Neuron (in vitro differentiated cells): ENCODE measurements around the gene KIAA0825.

Experiments used
- H2AFZ ChIP-seq: one replicate; pipeline ENCODE4 v1.6.1; 2013; ENCODE audit warnings: low read depth, mild to moderate bottlenecking, inconsistent platforms, low read length, moderate library complexity
- H3K27me3 ChIP-seq: one replicate; pipeline ENCODE4 v1.6.1; 2013; ENCODE audit warnings: low read length; ENCODE audit not compliant: insufficient read depth
- H3K36me3 ChIP-seq: one replicate; pipeline ENCODE4 v1.6.1; 2013; ENCODE audit warnings: low read length; ENCODE audit not compliant: insufficient read depth
- H3K4me1 ChIP-seq: one replicate; pipeline ENCODE4 v1.6.1; 2013; ENCODE audit warnings: low read length; ENCODE audit not compliant: insufficient read depth
- H3K4me3 ChIP-seq: 2 replicates; pipeline ENCODE4 v1.5.1; 2013; ENCODE audit warnings: mild to moderate bottlenecking, low read length, moderate library complexity
- H3K9me3 ChIP-seq: one replicate; pipeline ENCODE4 v1.6.1; 2013; ENCODE audit warnings: low read length

The KIAA0825 gene

DNA sequence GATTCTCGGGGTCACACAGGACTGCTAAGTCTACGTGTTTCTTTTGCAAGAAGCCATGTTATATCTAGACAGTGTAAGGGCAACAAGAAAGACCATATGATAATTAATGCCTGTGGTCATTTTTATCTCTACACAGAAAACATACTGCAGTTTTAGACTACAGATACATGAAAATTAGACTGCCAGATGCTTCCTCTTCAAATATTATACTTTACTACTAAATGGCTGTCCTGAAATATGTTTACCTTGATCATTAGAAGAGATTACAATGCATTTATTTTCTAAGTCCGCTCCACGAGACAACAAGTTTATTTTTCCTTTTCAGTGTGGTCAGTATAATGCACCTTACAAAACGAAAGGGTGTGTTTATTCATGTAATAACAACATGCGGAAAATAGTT lies 147.6 kb downstream of the KIAA0825 start:
- no peak overlapping the region for H3K4me3 ChIP-seq
- no peaks in the 10 kb centered on the region for H3K36me3 ChIP-seq
- H3K27me3 ChIP-seq: no peaks in the 10 kb centered on the region
- no peaks in the 10 kb centered on the region for H3K9me3 ChIP-seq
- H3K4me1 ChIP-seq: peaks cover 4% of the 10 kb centered on the region
- no peak overlapping the region for H2AFZ ChIP-seq

DNA sequence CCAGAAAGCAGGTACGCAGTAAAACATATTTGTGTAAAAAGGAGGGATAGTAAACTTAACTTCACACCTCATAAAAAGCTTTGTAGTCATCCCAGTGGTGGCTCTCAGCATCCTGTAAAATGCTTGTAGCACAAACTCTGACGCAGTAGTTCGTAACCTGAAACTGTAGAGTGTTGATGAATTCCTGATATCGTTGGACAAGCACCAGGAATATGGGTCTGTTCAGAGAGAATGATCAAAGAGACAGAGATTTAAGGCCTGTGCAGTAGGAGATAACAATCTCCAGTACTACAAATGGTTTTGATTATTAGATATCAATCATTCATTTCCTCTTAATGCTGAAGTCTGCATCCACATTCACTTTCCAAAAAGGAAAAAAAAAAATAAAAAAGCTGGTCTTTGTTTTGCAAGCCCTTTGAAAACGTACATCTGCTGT lies 148.5 kb downstream of the KIAA0825 start:
- peaks cover 4% of the 10 kb centered on the region for H3K4me1 ChIP-seq
- no peaks in the 10 kb centered on the region for H3K27me3 ChIP-seq
- no peak overlapping the region for H3K4me3 ChIP-seq
- H2AFZ ChIP-seq: no peak overlapping the region
- no peaks in the 10 kb centered on the region for H3K9me3 ChIP-seq
- H3K36me3 ChIP-seq: no peaks in the 10 kb centered on the region

DNA sequence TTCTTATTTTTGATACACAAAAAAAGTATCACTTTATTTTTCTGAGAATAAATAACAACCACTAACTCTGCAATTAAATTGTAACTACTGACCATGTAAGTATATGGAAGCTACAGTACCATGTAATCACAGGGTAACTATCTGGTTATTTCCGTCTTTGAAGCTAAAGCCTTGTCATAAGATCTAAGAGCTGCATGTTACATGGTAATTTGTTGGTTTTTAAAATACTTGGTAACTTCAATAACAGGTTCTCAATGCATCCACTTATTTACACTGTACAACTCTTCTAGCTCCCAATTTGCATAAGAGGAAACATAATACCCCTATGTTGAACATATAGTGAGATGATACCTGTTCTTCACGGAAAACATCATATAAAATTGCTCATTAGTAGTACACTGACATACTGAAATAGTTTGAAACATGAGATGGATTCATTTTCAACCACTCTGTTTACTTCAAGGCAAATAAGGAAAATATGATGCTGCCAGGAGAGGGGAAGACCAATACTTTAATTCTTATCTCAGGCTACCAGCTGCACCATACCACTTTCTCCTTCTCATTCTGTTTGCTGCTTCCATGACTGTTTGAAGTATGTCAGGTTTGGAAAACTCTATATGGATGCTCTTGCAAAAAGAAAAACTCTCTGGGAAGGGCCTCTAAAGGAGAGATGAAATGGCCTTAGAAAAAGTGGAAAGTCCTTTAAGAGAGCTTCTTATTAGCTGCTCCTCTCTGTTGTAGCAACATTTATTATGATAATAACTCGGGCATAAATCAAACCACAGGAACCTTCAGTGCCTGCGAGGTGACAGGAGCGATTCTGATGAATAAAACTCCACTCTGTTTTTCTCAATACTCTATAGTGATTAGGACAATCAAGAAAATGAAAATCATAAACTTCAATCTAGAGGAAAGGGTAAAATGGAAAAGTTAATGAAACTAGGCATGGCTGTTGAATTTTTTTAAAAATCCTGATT lies 150.2 kb downstream of the KIAA0825 start:
- H3K36me3 ChIP-seq: no peaks in the 10 kb centered on the region
- H3K27me3 ChIP-seq: no peaks in the 10 kb centered on the region
- H3K9me3 ChIP-seq: no peaks in the 10 kb centered on the region
- peaks cover 4% of the 10 kb centered on the region for H3K4me1 ChIP-seq
- H3K4me3 ChIP-seq: no peak overlapping the region
- no peak overlapping the region for H2AFZ ChIP-seq

DNA sequence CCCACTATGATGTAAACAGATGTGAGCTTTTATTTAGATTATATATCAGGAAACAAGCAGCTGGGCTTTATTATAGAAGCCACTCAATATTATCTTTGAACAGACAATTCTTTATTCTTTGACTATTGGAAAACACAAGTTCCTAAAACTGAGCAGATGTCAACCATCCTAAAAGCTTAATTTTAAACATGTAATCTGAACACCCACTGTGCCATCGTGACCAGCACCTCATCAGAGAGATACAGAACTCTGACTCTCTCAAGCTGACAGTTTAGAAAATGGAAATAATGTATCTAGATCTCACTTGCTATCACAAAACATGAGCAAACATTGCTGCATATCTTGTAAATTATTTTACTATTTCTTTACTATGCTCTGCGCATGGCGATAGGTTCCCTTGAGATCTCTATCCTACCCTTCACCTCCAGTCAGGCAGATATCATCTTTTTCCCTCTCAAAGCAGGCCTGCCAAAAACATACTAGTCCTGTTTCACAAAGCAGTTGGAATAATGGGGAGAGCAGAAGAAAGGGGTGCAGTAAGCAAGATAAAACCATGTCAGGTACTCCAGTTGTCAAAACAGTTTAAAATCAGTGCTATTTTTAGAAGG lies 151.0 kb downstream of the KIAA0825 start:
- H3K36me3 ChIP-seq: no peaks in the 10 kb centered on the region
- peaks cover 4% of the 10 kb centered on the region for H3K4me1 ChIP-seq
- H3K27me3 ChIP-seq: no peaks in the 10 kb centered on the region

DNA sequence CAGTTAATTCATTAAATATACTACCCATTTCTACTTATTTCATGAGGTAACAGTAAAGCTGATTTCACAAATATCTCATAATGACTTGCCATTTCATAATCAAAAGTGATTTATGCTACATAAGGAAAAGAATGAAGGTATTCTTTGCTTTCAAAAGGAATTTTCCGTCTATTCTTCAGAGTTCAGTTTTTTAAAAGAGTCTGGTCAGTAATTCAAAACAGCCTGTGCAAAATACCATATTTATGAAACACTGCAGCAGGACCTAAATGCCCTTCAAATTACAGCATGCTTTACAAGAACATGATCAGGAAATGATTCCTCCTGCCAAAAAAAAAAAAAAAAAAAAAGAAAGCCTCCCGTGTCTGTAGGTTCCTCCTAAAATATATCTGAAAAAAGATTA lies 154.7 kb downstream of the KIAA0825 start:
- H3K4me3 ChIP-seq: no peak overlapping the region
- no peaks in the 10 kb centered on the region for H3K27me3 ChIP-seq
- no peaks in the 10 kb centered on the region for H3K9me3 ChIP-seq
- no peaks in the 10 kb centered on the region for H3K36me3 ChIP-seq
- no peak overlapping the region for H2AFZ ChIP-seq
- no peaks in the 10 kb centered on the region for H3K4me1 ChIP-seq

More for the DNA sequence above, 151.0 kb downstream of the KIAA0825 start:
- H2AFZ ChIP-seq: no peak overlapping the region
- no peak overlapping the region for H3K4me3 ChIP-seq
- H3K9me3 ChIP-seq: no peaks in the 10 kb centered on the region

DNA sequence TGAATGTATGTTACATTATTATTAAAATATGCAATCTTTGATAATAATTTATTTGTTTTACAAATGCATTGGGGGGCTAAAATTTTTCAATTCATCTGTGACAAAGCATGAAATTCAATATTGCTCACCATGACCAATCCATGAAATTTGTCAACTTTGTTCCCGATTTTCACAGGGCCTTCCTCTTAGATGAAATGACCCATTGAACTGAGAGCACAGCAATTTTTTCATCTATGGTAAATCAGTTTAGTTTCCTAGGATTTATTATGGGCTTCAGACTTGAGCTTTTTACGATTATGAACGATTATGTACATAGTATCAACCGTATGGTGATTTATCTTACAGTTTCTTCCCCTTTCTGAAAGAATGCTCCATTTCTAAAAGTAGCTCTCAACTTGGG lies 157.3 kb downstream of the KIAA0825 start:
- no peaks in the 10 kb centered on the region for H3K27me3 ChIP-seq
- H3K9me3 ChIP-seq: no peaks in the 10 kb centered on the region
- no peak overlapping the region for H2AFZ ChIP-seq
- H3K4me1 ChIP-seq: no peaks in the 10 kb centered on the region
- H3K36me3 ChIP-seq: no peaks in the 10 kb centered on the region
- H3K4me3 ChIP-seq: no peak overlapping the region

DNA sequence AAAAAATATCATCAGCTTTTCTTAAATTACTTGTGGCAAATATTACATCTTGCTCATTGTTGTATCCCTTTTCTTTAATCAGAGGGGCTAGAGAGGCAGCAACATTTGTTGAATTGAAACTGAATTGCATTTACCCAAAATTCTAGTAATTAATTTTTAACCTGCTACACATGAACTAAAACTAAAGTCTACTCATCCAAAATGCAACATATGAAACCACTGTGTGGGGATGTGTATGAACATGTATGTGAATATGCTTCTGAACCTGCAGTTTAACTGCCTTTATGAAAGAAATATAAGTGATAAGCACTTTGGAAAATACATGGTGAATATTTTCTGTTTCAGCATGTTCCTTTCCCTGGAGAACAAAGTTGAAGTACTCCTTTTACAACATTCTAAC lies 158.5 kb downstream of the KIAA0825 start:
- no peak overlapping the region for H2AFZ ChIP-seq
- no peak overlapping the region for H3K4me3 ChIP-seq
- no peaks in the 10 kb centered on the region for H3K4me1 ChIP-seq
- H3K36me3 ChIP-seq: no peaks in the 10 kb centered on the region
- no peaks in the 10 kb centered on the region for H3K27me3 ChIP-seq
- no peaks in the 10 kb centered on the region for H3K9me3 ChIP-seq

DNA sequence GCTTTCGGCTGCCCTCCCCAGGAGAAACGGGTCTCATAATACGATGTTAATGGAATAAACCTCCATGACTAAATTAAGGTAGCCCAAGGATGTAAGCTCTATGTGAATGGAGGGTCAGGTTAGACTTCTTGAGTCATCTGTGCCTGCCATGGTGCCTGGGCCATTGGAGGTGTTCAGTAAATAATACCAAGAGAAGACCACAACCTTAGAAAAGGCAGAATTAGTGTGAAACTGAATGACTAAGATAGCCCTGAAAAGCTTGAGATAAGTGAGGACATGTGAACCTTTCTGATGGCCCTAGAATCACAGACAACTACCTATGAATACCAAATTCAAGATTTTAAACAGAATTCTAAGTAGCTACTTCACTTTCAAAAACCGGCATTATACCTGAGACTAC lies 160.6 kb downstream of the KIAA0825 start:
- H3K9me3 ChIP-seq: no peaks in the 10 kb centered on the region
- no peaks in the 10 kb centered on the region for H3K4me1 ChIP-seq
- H2AFZ ChIP-seq: no peak overlapping the region
- H3K27me3 ChIP-seq: no peaks in the 10 kb centered on the region
- H3K36me3 ChIP-seq: no peaks in the 10 kb centered on the region
- H3K4me3 ChIP-seq: no peak overlapping the region

DNA sequence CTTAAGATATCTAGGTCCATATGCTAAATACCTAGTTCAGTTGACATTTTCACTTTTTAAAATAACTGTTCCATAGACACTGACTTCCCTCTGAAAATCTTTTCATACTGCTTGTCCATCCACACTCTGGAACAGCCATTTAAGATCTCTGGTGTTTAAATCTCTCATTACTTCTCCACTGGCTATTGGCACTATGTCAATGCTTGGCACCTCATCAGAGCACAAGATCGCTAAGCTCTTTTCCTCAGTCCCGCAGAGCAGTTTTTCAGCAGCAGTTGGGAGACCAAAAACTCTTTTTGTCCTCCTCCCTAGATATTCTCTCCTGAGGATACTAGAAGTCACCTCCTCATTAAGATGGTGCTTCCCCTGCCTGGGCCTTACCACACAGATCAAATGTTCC lies 172.7 kb downstream of the KIAA0825 start:
- H3K4me3 ChIP-seq: no peak overlapping the region
- no peaks in the 10 kb centered on the region for H3K27me3 ChIP-seq
- H3K9me3 ChIP-seq: no peaks in the 10 kb centered on the region
- no peak overlapping the region for H2AFZ ChIP-seq
- no peaks in the 10 kb centered on the region for H3K36me3 ChIP-seq
- H3K4me1 ChIP-seq: no peaks in the 10 kb centered on the region

DNA sequence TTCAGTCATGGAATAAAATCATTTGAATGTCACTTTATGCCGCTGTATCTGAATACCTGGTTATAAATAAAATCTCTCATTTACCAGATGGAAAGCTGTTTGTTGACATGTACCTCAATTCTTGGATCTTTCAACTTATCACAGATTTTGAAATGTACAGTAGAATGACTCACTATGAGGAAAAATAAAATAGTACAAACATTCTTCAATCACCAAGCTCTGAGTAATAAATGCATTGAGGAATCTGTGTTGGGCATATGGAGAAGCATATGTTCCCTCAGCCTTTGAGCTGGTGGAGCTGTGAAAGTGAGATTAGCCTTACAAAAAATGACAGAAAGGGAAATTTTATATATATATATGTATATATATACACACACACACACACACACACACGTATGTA lies 175.4 kb downstream of the KIAA0825 start:
- no peaks in the 10 kb centered on the region for H3K27me3 ChIP-seq
- no peak overlapping the region for H3K4me3 ChIP-seq
- no peaks in the 10 kb centered on the region for H3K36me3 ChIP-seq
- H3K4me1 ChIP-seq: no peaks in the 10 kb centered on the region
- H3K9me3 ChIP-seq: no peaks in the 10 kb centered on the region
- no peak overlapping the region for H2AFZ ChIP-seq

DNA sequence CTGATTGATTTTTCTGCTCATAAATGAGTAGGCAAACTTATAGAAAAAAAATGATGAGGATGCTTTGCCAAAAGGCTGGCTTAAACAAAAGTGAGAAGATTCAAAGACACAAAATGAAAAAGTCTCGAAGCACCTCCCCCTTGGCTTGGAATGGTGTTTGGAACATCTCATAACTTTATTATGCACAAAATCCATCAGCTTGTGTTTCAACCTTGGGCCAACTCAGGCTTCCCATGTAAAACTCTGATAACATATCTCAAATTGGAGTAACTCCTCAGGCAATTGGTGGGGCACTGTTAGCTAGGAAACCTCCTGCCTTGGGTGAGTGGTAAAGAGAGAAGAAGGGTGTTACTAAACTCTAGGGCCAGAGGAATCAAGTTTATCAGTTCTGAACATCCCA lies 176.3 kb downstream of the KIAA0825 start:
- Histone ChIP-seq H3K27me3 (no peaks in the 10 kb centered on the region), H3K4me3 (no peak overlapping the region), H3K9me3 (no peaks in the 10 kb centered on the region), H3K4me1 (no peaks in the 10 kb centered on the region), H2AFZ (no peak overlapping the region), H3K36me3 (no peaks in the 10 kb centered on the region)

DNA sequence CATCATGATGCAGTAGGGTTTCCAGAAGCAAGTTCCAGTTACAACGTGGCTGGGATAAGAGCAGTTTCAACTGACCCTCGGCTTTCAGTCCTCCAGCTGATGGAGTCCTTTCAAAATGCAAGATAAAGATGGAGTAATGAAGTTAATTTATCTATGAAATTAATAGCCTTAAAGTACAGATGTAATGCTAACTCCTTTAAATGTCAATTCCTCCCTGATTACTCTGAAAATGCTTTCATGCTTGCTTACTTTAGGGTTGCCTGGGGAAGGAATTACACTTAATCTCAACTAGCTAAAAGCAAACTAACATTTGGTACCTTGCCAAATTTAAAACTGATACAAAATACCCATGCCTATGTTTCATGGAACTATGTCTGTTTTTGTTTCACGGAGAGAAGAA lies 178.4 kb downstream of the KIAA0825 start:
- H2AFZ ChIP-seq: no peak overlapping the region
- no peak overlapping the region for H3K4me3 ChIP-seq
- no peaks in the 10 kb centered on the region for H3K9me3 ChIP-seq
- H3K4me1 ChIP-seq: no peaks in the 10 kb centered on the region
- H3K36me3 ChIP-seq: no peaks in the 10 kb centered on the region
- no peaks in the 10 kb centered on the region for H3K27me3 ChIP-seq

DNA sequence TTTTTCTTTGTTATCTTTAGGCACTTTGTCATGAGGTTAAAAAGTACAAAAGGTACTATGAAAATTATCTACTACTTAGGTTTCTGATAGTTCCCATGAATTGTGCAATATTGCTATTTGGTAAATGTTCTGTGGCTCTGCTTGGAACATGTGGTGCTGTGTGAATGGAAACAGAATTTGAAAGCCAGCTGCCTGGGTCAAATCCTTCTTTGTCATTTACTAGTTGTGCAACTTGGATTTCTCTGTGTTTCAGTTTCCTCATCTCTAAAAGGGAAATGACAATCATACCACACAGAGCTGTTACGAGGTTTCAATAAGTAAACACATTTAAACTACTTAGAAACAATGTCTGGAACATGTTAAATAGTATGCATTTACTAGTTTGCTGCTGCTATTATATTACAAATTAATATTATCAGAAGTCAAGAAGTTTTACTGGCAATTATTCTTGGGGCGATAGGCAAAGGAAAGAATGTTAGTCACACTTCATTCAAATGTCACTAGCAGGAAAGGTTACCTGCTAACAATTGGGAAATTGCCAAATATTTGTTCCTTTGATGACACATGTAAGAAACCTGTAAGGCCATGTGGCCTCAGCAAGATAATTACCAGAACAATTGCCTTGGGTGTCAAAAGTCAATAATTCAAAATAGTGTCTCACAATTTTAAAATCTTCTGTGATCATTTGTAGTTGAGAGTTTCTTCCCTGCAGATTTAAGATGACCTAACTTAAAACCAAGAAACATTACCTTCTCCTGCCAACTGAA lies 184.8 kb downstream of the KIAA0825 start:
- no peaks in the 10 kb centered on the region for H3K4me1 ChIP-seq
- H3K4me3 ChIP-seq: no peak overlapping the region
- H3K9me3 ChIP-seq: peaks cover 5% of the 10 kb centered on the region

More for the DNA sequence above, 184.8 kb downstream of the KIAA0825 start:
- no peaks in the 10 kb centered on the region for H3K27me3 ChIP-seq
- H2AFZ ChIP-seq: no peak overlapping the region
- H3K36me3 ChIP-seq: no peaks in the 10 kb centered on the region
